DND-41 (cell line): ENCODE results near the gene MED31.

Source experiments
- ATAC-seq: fragments of 200-7000 bp; cut with Tn5 transposase; 3 replicates; pipeline ENCODE4 v1.9.1; 2021; ENCODE audit warnings: low read depth; ENCODE audit not compliant: insufficient read depth
- DNase-seq: peaks from one replicate; pipeline ENCODE4 v3.0.0-alpha.2; 2020
- H2AFZ ChIP-seq: 2 replicates; pipeline ENCODE4 v1.6.0; 2012; ENCODE audit warnings: low read depth, low read length
- H3K27ac ChIP-seq: 2 replicates; pipeline ENCODE4 v1.5.1; 2012; ENCODE audit warnings: low read length, inconsistent platforms
- H3K27me3 ChIP-seq: fragments of 200-600 bp; sonication (generic); 2 replicates; pipeline ENCODE4 v1.6.0; 2012; ENCODE audit warnings: low read length, mild to moderate bottlenecking, inconsistent platforms; ENCODE audit not compliant: insufficient read depth, poor library complexity
- H3K36me3 ChIP-seq: 2 replicates; pipeline ENCODE4 v1.5.1; 2012; ENCODE audit warnings: low read length, inconsistent platforms; ENCODE audit not compliant: insufficient read depth
- H3K4me1 ChIP-seq: 2 replicates; pipeline ENCODE4 v1.5.1; 2012; ENCODE audit warnings: mild to moderate bottlenecking, low read length; ENCODE audit not compliant: insufficient read depth
- H3K4me2 ChIP-seq: 2 replicates; pipeline ENCODE4 v1.6.0; 2012; ENCODE audit warnings: mild to moderate bottlenecking, moderate library complexity, low read length, inconsistent platforms; ENCODE audit not compliant: insufficient read depth
- H3K4me3 ChIP-seq, 2 experiments: fragments of 200-600 bp in 1 of 2; shearing (Covaris generic) in 1 of 2; 2 replicates each; pipeline ENCODE4 v1.5.1; 2012 to 2016; ENCODE audit warnings: inconsistent platforms in 2 of 2, low read length in 2 of 2, mild to moderate bottlenecking in 2 of 2, low read depth in 1 of 2, moderate library complexity in 1 of 2
- H3K79me2 ChIP-seq: 2 replicates; pipeline ENCODE4 v1.6.0; 2012; ENCODE audit warnings: low read length, inconsistent platforms; ENCODE audit not compliant: insufficient read depth
- H3K9ac ChIP-seq: 2 replicates; pipeline ENCODE4 v1.6.0; 2012; ENCODE audit warnings: low read depth, mild to moderate bottlenecking, inconsistent platforms, low read length, moderate library complexity
- H3K9me3 ChIP-seq: 2 replicates; pipeline ENCODE4 v1.5.1; 2012; ENCODE audit warnings: low read length, moderate library complexity, mild to moderate bottlenecking, inconsistent platforms; ENCODE audit not compliant: insufficient read depth, severe bottlenecking
- H4K20me1 ChIP-seq: 2 replicates; pipeline ENCODE4 v1.6.0; 2012; ENCODE audit warnings: low read length; ENCODE audit not compliant: insufficient read depth
- CTCF ChIP-seq: IDR thresholded peaks from 2 replicates; pipeline ENCODE4 v1.5.1; 2012; ENCODE audit warnings: borderline replicate concordance, low read length, moderate library complexity, mild to moderate bottlenecking; ENCODE audit not compliant: poor library complexity, severe bottlenecking; ENCODE audit errors: extremely low read depth
- EZH2 ChIP-seq: IDR thresholded peaks from 3 replicates; pipeline ENCODE4 v1.6.1; 2012; ENCODE audit warnings: borderline replicate concordance, low read depth, mild to moderate bottlenecking, moderate library complexity, low read length, inconsistent platforms; ENCODE audit not compliant: severe bottlenecking

MED31 gene

GRCh38 chr17:6677158-6677831 lies 25.9 kb upstream of the MED31 start:
- Histone ChIP-seq H3K4me2 (no peak overlapping the region; the same call in 1 of the 2 replicates), H4K20me1 (peaks cover 32% of the 10 kb centered on the region), H3K79me2 (no peaks in the 10 kb centered on the region), H2AFZ (no peak overlapping the region), H3K4me3 (no peak overlapping the region), H3K36me3 (no peaks in the 10 kb centered on the region), H3K27ac (no peak overlapping the region), H3K4me1 (no peaks in the 10 kb centered on the region), H3K9ac (no peak overlapping the region), H3K9me3 (no peaks in the 10 kb centered on the region), H3K27me3 (peaks cover 48% of the 10 kb centered on the region)
- DNase-seq: peak; percentile 59
- ATAC-seq: peak; percentile 92
- TF ChIP-seq CTCF: no peak
- TF ChIP-seq EZH2: peak; percentile 43

GRCh38 chr17:6676802-6677157 lies 25.4 kb upstream of the MED31 start:
- Histone ChIP-seq H3K4me2 (no peak overlapping the region), H3K27ac (no peak overlapping the region), H2AFZ (no peak overlapping the region), H3K9ac (no peak overlapping the region), H3K36me3 (no peaks in the 10 kb centered on the region), H3K4me3 (no peak overlapping the region), H3K27me3 (peaks cover 43% of the 10 kb centered on the region), H3K4me1 (no peaks in the 10 kb centered on the region), H3K79me2 (no peaks in the 10 kb centered on the region), H4K20me1 (peaks cover 29% of the 10 kb centered on the region), H3K9me3 (no peaks in the 10 kb centered on the region)
- TF ChIP-seq EZH2 (no peak), CTCF (no peak)
- no peak for DNase-seq
- ATAC-seq: no peak

- no peak overlapping the region for H3K4me3 ChIP-seq
- no peak for DNase-seq
- no peaks in the 10 kb centered on the region for H3K79me2 ChIP-seq
- H3K4me1 ChIP-seq: no peaks in the 10 kb centered on the region
- no peak for ATAC-seq
- H3K4me2 ChIP-seq: no peak overlapping the region
- TF ChIP-seq EZH2 (no peak), CTCF (no peak)
- H3K36me3 ChIP-seq: no peaks in the 10 kb centered on the region
- no peak overlapping the region for H3K9ac ChIP-seq
- H3K9me3 ChIP-seq: no peaks in the 10 kb centered on the region
- no peak overlapping the region for H3K27ac ChIP-seq
- peaks cover 29% of the 10 kb centered on the region for H4K20me1 ChIP-seq
- peaks cover 48% of the 10 kb centered on the region for H3K27me3 ChIP-seq
- H2AFZ ChIP-seq: no peak overlapping the region
These were observed 23.9 kb upstream of the MED31 start for GRCh38 chr17:6675201-6675825.
